Measurements from ENCODE around the gene MEGF10. TPM values are rescaled to one million over a fixed set of nuclear protein-coding genes. Genes with fewer than 3 reads are reported as not detected.

Gene MEGF10
- total RNA-seq, 3 donors from 2014 or later (not counting 1 experiment from before 2014, with no cell fraction given): 1.4 TPM; not detected in 2

- TF ChIP-seq, protein P1, sequence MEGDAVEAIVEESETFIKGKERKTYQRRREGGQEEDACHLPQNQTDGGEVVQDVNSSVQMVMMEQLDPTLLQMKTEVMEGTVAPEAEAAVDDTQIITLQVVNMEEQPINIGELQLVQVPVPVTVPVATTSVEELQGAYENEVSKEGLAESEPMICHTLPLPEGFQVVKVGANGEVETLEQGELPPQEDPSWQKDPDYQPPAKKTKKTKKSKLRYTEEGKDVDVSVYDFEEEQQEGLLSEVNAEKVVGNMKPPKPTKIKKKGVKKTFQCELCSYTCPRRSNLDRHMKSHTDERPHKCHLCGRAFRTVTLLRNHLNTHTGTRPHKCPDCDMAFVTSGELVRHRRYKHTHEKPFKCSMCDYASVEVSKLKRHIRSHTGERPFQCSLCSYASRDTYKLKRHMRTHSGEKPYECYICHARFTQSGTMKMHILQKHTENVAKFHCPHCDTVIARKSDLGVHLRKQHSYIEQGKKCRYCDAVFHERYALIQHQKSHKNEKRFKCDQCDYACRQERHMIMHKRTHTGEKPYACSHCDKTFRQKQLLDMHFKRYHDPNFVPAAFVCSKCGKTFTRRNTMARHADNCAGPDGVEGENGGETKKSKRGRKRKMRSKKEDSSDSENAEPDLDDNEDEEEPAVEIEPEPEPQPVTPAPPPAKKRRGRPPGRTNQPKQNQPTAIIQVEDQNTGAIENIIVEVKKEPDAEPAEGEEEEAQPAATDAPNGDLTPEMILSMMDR (IDR thresholded peaks at IDR 0.05): no peak
- ATAC-seq (no peak), DNase-seq (no peak)
- Mint-ChIP-seq H3K27me3 (ENCODE audit: low read depth in 2 of 2) (peaks cover 3 to 7% of the 10 kb centered on the region in 2 donors), H3K36me3 (no peaks in the 10 kb centered on the region), H3K9me3 (no peaks in the 10 kb centered on the region), H3K4me3 (no peak overlapping the region), H3K27ac (no peak overlapping the region), H3K4me1 (no peaks in the 10 kb centered on the region)
- no peaks in the 10 kb centered on the region for H3K4me1 ChIP-seq (ENCODE audit: control insufficient read depth, insufficient read depth, low read length)
- H3K4me3 ChIP-seq (ENCODE audit: low read length): no peak overlapping the region
- H3K36me3 ChIP-seq (ENCODE audit: control insufficient read depth, insufficient read depth, low read length): no peaks in the 10 kb centered on the region
- no peak overlapping the region for H3K27ac ChIP-seq (ENCODE audit: low read length)
- H3K27me3 ChIP-seq (ENCODE audit: control insufficient read depth, insufficient read depth, low read length): no peaks in the 10 kb centered on the region
- intact Hi-C loops (cut with micrococcal nuclease): no loop called here
- WGBS (ENCODE audit: insufficient coverage): 85% methylated on average over 2 of the region's 2 CpGs
- no peaks in the 10 kb centered on the region for H3K9me3 ChIP-seq (ENCODE audit: control insufficient read depth, insufficient read depth, low read length)
Measured at GRCh38 chr5:127446626-127447025, 156.0 kb downstream of the MEGF10 start.

DNA sequence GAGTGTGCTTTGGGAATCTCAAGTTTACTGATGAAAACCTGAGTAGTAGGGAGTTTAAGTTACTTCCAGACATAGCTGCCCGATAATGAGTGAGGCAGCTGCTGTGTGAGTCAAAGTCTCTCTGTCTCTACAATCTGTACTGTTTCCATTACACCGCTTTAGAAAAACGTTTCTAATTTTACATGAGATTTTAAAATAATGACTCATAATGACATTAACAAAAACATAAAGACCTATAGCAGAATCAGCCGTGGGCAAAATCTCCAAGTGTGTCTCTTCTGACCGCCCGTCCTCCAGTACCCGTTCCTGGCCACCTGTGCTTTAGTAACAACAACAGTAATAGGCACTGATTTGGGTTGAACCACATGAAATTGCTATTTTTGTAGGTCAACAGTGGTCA is 157.2 kb downstream of the MEGF10 start:
- Histone ChIP-seq H3K27me3 (ENCODE audit: control insufficient read depth, insufficient read depth, low read length) (no peaks in the 10 kb centered on the region), H3K27ac (ENCODE audit: low read length) (no peak overlapping the region), H3K4me3 (ENCODE audit: low read length) (no peak overlapping the region), H3K36me3 (ENCODE audit: control insufficient read depth, insufficient read depth, low read length) (no peaks in the 10 kb centered on the region), H3K4me1 (ENCODE audit: control insufficient read depth, insufficient read depth, low read length) (no peaks in the 10 kb centered on the region), H3K9me3 (ENCODE audit: control insufficient read depth, insufficient read depth, low read length) (no peaks in the 10 kb centered on the region)
- ATAC-seq: no peak
- H3K9me3 Mint-ChIP-seq: no peaks in the 10 kb centered on the region
- no peaks in the 10 kb centered on the region for H3K4me1 Mint-ChIP-seq
- no peaks in the 10 kb centered on the region for H3K36me3 Mint-ChIP-seq
- no peak overlapping the region for H3K27ac Mint-ChIP-seq
- TF ChIP-seq, protein P1 (IDR thresholded peaks at IDR 0.05): no peak
- no peak overlapping the region for H3K4me3 Mint-ChIP-seq
- DNase-seq: no peak
- 87% methylated on average over 7 of the region's 7 CpGs for WGBS (ENCODE audit: insufficient coverage)
- peaks cover 0 to 10% of the 10 kb centered on the region in 2 donors for H3K27me3 Mint-ChIP-seq (ENCODE audit: low read depth in 2 of 2)
- intact Hi-C loops (cut with micrococcal nuclease): no loop called here

- Mint-ChIP-seq H3K9me3 (no peaks in the 10 kb centered on the region), H3K4me3 (no peak overlapping the region), H3K4me1 (no peaks in the 10 kb centered on the region), H3K36me3 (no peaks in the 10 kb centered on the region), H3K27ac (no peak overlapping the region), H3K27me3 (ENCODE audit: low read depth in 2 of 2) (peaks cover 4 to 9% of the 10 kb centered on the region in 2 donors)
- no peaks in the 10 kb centered on the region for H3K4me1 ChIP-seq (ENCODE audit: control insufficient read depth, insufficient read depth, low read length)
- H3K27me3 ChIP-seq (ENCODE audit: control insufficient read depth, insufficient read depth, low read length): no peaks in the 10 kb centered on the region
- WGBS (ENCODE audit: insufficient coverage): 100% methylated on average over 2 of the region's 3 CpGs
- intact Hi-C loops (cut with micrococcal nuclease): no loop called here
- DNase-seq (no peak), ATAC-seq (no peak)
- H3K4me3 ChIP-seq (ENCODE audit: low read length): no peak overlapping the region
- no peak overlapping the region for H3K27ac ChIP-seq (ENCODE audit: low read length)
- H3K9me3 ChIP-seq (ENCODE audit: control insufficient read depth, insufficient read depth, low read length): no peaks in the 10 kb centered on the region
- H3K36me3 ChIP-seq (ENCODE audit: control insufficient read depth, insufficient read depth, low read length): no peaks in the 10 kb centered on the region
- TF ChIP-seq, protein P1 (IDR thresholded peaks at IDR 0.05): no peak
Measured at GRCh38 chr5:127450046-127450445, 159.4 kb downstream of the MEGF10 start.

DNA sequence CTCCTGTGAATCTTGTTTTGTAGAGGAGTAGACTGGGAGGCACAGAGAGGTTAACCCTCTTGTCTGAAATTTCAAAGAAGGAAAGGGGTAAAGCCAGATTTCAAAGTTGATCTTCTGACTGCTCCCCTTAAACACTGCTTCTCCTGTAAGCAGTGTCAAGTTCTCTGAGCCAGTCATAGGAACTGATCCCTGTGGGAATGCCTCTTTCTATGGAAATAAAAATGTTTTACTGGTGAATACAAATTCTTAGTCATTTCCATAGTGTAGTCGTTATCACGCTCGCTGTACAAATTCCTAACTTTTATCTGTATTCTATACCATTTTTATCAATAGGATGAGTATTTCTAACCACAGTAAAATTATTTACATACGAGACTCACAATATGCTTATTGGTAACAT is 160.5 kb downstream of the MEGF10 start:
- intact Hi-C loops (cut with micrococcal nuclease): no loop called here
- Mint-ChIP-seq H3K4me1 (no peaks in the 10 kb centered on the region), H3K36me3 (no peaks in the 10 kb centered on the region), H3K4me3 (no peak overlapping the region), H3K9me3 (no peaks in the 10 kb centered on the region), H3K27ac (no peak overlapping the region), H3K27me3 (ENCODE audit: low read depth in 2 of 2) (peaks cover 4 to 9% of the 10 kb centered on the region in 2 donors)
- H3K4me3 ChIP-seq (ENCODE audit: low read length): no peak overlapping the region
- ATAC-seq (no peak), DNase-seq (no peak)
- no peak overlapping the region for H3K27ac ChIP-seq (ENCODE audit: low read length)
- H3K27me3 ChIP-seq (ENCODE audit: control insufficient read depth, insufficient read depth, low read length): no peaks in the 10 kb centered on the region
- H3K36me3 ChIP-seq (ENCODE audit: control insufficient read depth, insufficient read depth, low read length): no peaks in the 10 kb centered on the region
- TF ChIP-seq, protein P1 (IDR thresholded peaks at IDR 0.05): no peak
- H3K9me3 ChIP-seq (ENCODE audit: control insufficient read depth, insufficient read depth, low read length): no peaks in the 10 kb centered on the region
- WGBS (ENCODE audit: insufficient coverage): 94% methylated on average over 3 of the region's 4 CpGs
- H3K4me1 ChIP-seq (ENCODE audit: control insufficient read depth, insufficient read depth, low read length): no peaks in the 10 kb centered on the region
